Suppressor macrophage treated with lipopolysaccharide for 1 hour (primary cell): ENCODE data around the gene LRP2.

Experiments
- DNase-seq, 3 donors: peaks; one replicate each; pipeline ENCODE4 v3.0.0-alpha.2; 2020 to 2022

Gene LRP2

DNA sequence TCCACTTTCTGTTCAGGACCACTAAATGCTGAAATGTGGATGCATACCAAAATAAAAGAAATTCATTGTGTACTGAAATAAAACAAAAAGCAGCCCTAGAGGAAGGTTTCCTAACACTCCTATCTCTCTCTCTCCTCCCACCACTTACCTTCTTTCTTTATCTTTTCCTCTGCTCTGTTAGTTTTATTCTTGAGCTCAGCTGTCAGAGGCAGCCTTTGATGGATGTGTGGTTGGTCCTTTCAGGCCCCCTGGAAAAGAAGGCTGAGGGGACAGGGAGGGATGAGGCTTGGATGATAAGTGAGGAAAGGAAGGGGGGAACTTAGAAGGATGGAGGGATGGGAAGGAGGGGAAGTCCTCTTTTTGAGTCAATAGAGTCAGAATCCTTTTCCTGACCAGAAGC is 245.3 kb downstream of the LRP2 start:
- no peak for DNase-seq

DNA sequence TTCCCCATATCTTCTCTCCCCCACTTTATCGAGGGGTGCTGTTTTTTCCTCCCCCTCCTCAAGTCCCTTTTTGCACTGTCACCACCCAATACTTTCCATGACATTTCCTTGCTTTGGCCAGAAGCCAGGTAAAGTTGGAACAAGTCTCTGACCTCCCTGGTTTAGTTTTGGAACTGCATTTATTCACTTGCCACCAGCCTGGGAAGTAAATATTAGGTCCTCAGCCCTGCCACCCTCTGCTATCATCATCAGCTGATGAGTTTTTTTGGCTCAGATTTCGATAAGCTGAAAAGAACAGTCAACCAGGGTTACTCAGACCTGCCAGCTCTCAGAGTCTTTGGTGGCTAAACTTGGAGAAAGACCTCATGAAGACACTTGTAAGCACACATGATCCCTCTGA is 246.0 kb downstream of the LRP2 start:
- peak; percentile 37 to 67 (median 42) for DNase-seq

DNA sequence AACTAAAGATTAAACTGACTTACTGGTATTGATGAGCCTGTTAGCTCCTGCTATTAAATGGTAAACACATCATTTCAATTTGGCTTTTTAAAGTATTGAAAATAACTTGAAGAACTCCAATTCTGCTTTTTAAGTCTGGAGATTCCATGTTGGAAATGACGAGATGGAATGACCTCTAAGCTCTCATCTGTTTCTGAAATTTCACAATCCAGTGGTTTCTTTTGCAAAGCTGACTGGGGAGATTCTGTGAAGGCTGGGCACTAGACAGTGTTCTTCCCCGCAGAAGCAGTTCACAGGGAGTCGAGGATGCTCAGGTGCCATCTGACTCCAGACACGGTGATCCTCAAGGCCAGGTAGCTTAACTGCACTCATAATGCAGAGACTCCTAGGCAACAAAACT is 248.3 kb downstream of the LRP2 start:
- peak; percentile 67 to 89 (median 85) for DNase-seq

DNA sequence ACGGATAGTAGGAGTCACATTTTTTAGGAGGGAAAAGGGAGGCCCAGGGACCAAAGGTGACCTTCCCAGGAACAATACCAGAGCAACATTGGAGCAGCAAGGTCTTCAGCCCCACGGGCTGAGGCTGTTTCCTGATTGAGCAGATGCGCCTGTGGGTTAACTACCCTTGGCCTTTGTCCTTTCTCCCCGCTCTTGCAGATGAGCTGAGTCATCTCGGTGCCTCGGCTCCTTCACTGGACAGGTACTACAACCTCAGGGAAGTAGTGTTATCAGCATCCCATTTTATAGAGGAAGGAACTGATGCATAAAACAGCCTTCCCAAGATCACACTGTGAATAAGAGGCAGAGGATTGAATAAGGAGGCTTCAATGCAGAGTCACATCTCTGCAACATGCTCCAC is 249.5 kb downstream of the LRP2 start:
- DNase-seq, result no peak

DNA sequence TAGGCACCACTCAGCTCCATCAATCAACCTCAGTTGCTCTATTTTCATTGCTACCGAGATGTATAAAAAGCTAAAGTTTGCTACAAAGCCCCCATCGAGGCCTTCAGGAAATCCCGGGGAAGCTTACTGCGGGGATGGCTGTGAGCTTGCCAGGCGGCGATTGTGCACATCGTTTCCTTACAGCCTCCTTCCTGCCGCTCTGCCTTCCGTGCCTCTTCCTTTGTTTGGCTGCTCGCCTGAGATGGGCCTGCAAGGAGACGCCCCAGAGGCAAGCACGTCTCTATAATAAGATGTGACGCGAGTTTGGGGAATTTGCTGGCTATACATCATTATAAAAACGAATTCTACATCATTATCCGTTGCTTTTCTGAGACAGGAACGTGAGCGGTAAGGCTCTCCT is 251.4 kb downstream of the LRP2 start:
- DNase-seq, result no peak

DNA sequence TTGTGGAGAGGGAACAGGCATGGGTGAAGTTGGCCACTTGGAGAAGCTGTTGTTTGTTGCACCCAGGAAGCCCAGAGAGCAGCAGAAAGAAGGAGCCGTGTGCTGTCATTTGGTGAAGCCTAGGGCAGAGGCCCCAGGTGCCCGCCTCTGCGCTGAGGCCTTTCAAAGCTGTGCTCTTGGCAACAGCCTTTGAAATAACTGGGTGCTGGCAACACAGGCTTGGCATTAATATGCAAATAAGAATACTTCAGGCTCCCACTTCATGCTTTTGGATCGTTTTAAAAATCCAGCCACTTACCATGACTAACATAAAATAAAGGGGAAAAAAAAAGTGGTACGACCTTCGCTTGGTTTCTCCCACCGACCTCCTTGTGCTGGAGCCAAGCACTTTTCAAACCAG is 251.9 kb downstream of the LRP2 start:
- DNase-seq, result no peak

DNA sequence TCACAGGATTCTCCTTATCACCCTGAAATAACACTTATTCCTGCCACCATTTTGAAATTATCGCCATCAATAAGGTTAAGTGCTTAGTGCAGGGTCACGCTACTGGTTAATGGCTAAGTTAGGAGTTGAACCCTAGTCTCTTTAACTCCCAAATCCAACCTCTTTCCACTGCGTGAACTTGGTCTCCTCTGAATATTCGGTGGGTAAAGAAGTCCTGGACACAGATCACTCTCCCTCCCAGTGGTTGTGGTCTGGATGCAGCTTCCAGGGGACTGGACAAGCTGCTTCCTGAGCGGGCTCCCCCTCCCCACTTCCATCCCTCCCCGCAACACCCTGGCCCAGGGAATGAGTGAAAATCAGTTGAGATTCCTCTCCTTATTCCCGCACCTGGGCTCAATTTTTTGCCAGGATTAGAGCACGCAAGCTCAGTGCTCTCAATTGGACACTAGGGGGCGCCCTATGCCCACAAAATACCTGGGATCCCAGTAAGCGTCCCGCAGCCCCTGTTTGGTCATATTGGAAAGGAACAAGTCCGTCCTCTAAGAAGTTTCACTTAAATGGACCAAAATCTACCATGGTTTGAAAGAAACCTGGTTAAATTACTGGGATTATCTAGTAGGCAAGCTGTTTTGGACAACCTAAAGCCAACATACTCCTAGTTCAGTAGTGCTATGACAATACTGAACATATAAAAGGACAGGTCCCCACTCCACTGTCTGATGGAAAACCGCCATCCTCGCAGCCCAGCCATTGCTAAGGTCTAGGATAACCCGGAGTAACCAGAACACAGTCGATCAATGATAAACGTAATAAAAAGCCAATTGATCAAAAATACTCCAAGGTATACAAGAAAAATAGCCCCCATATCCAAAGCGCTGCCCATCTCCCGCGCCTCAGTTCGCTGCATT is 252.6 kb downstream of the LRP2 start:
- DNase-seq, result peak; percentile 85 to 91 (median 91)

DNA sequence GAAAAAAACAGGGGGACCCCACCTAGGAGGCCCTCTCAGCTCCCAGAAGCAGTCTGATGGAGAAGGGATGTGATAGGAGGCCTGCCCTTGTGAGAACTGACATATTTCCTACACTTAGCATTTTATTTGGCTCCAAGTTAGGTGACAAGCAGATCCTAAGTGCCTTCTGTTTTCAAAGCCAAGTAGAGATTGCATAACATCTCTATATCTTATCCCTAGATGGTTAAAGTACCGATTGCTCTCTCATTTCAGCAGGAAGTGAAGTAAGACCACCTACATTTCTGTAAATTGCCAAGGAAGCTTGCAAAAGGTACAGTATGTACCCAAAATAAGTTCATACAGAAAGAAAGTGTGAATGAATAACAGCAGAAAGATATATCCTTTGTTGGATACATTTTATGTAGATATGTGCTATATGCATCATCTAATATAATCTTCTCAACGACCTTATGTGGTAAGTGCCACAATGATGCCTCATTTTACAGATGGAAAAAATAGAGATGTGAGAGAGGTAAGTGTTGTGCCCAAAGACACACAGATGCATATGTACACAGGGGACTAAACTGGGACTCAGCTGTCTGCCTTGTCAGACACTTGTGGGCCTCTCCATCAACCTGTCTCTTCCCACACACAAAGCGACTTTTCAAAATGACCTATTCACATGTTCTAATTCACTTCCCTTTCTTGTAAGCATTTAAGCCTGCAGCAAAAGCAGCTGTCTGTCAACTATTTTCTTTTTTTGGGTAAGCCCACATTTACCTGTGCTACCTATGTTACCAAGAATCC is 254.0 kb downstream of the LRP2 start:
- DNase-seq, result no peak

DNA sequence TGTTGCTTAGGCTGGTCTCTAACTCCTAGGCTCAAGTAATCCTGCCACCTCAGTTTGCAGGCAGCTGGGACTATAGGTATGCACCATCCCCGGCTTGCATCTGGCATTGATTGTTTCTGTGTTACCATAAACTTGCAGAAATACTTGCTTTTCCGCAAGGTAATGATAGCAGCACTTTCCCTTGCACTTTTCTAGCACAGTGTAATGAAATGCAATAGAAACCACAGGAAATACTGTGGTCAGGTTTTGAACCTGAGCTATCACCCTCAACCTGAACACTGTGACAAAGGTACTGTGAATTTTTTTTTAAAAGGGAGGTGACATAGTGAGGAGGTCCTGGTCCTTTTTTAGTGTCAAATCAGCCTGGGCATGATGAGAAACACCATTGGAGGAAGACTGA is 254.7 kb downstream of the LRP2 start:
- no peak for DNase-seq

DNA sequence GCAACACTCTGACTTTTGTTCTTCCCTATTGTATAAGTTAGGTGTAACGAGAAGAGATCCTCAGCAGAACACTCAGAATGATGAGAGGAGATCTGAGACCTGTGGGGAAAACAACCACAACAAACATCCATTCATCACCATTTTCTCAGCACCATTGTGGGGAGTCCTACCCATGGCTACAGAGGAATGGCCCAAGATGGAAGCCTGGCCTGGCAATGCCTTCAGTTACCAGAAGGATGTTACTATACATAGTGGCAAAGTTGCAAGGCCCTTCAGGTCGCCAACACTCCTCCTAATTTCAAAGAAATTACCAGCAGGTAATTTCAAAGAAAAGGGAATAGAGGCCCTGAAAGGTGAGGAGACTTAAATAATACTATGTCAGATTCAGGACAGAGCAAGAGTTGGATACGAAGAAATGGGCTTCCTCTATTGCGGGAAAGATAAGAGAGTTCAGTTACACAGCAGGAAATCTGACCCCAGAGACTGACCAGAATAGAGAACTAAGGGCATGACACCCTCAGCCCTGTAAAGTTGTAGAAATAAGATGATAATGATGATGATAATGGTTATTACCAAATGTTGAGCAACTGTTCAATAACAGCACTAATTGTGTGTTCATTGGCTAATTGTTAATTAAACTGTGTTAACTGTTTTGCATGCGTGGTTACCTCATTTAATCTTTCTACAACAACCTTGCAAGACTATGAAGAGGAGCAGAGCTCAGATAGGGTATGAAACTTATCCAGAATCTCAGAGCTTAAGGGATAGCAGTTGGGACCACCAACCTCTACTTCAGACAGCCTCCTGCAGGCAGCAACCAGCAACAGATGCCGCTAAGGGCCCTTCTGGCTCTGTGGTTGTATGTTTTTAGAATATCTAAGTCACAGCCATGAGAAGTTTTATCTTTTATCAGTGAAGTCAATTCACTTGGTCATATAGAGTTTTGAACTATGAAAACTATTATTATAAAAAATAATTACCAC is 255.5 kb downstream of the LRP2 start:
- DNase-seq, result peak in 1 of 3 donors; percentile 20

DNA sequence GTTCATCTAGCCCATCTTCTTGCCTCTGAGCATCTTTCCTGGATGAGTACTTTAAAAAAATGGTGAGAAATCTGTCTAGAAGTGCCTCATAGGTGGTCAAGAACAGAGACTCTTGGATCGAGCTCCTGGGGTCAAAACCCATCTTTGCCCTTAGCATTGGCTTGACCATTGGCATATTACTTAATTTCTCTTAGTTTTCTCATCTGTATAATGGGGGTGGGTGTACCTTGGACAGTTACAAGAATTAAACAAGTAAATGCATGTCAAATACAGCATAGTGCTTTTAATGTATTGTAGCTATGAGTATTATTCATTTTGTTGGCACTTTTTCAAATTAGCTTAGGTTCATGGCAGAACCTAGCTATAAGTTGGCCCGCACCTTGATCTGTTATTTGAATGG is 256.2 kb downstream of the LRP2 start:
- no peak for DNase-seq

DNA sequence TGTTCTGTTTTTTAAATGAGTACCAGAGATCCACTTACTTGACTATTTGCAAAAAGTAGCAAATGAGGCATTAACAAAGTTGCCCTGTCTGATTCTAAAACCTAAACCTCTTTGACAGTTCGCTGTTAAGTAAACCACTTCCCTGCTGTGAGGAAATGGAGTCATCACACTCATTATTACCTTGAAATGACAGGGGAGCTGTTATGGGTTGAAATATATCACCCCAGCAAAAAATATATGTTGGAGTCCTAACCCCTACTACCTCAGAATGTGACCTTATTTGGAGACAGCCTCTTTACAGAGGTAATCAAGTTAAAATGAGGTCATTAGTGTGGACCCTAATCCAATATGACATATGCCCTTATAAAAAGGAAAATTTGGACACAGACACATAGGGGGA is 256.9 kb downstream of the LRP2 start:
- no peak for DNase-seq

DNA sequence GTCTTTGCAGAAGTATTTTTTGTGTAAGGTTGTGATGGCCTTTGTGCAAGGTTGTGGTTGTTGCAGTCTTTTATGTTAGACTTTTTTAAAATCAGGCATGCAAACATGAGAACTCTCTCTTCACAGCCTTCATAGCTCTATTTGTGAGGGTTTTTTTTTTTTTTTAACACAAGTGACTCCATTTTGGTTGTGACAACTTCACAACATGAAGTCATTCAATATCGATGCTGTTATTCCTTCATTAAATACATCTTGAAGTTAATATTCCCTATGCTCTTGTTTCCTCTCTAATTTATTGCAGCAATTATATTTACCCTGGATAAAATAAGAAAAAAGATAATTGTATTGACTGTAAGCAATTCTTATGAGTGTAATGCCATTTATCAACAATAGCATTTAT is 257.5 kb downstream of the LRP2 start:
- DNase-seq, result no peak

DNA sequence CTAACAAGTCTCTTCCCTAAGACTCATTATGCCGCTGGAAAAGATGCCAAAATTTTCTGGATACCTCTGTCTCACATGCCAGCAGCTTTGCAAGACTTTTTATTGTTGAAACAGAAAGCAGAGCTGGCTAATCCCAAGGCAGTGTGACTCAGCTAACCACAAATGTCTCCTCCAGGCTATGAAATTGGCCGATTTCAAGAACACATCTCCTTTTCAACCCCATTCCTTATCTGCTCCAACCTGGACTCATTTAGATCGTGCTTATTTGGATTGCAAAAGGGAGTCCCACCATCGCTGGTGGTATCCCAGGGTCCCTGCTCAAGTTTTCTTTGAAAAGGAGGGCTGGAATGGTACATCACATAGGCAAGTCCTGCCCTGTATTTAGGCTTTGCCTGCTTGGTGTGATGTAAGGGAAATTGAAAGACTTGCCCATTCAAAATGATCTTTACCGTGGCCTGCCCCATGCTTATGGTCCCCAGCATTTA is 266.7 kb downstream of the LRP2 start:
- DNase-seq, result peak; percentile 74 to 78 (median 75)

DNA sequence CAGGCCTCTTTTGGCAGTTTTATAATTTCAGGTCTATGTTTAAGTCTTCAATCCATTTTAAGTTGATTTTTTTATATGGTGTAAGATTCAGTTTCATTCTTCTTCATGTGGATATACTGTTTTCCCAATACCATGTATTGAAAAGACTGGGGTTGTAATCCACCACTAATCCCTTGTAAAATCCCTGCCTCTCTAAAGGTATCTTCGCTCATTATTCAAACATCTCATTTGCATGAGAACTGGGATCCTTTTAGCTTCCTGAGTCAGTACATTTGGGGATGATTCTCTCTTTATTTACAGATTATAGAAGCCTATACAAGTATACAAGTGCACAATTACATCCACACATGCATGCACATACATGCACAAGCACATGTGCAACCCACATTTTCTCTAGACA is 267.7 kb downstream of the LRP2 start:
- no peak for DNase-seq

DNA sequence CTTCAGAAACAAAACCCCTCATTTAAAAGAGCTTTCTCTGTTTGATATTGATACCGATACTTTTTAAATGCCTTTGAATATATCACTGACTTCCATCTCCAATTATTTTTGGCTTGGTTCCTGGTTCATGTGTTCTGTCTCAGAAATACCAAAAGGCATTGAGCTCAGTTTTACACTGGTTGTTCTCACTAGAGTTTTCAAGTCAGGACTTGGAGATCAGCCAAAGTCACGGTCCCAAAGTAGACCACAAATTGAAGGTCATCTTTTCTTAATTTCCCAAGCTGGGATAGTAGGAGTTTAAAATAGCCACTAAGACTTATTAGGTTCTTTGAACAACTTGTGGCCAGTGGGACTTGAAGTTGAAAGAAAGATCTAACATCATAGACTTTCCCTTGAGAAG is 268.8 kb downstream of the LRP2 start:
- no peak for DNase-seq

DNA sequence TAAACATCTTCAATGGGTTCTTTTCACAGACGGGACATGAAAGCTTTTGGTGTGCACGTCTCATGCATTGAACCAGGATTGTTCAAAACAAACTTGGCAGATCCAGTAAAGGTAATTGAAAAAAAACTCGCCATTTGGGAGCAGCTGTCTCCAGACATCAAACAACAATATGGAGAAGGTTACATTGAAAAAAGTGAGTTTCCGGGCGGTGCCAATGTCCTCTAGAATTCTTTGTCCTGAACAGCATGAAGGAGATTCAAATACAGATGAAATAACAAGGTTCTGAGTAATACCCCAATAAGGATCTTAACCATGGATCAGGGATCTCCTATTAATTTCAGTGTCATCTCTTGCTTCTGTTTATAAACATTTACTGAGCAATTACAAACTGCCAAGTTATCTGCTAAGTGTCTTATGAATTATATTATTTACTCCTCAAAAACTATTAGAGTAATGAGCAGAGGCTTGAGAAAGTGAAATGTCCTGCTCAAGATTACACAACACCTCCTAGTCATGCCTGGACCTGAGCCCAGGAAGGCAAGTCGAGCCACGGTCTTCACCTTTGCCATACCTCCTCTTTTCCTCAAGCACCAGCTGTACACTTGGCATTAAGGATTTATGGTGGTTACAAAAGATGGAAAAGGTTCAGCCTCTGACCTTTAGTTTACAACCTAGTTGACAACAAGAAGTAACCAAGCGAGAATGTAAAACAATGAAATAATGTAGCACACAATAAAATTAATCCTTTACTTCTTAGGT is 270.4 kb downstream of the LRP2 start:
- no peak for DNase-seq

DNA sequence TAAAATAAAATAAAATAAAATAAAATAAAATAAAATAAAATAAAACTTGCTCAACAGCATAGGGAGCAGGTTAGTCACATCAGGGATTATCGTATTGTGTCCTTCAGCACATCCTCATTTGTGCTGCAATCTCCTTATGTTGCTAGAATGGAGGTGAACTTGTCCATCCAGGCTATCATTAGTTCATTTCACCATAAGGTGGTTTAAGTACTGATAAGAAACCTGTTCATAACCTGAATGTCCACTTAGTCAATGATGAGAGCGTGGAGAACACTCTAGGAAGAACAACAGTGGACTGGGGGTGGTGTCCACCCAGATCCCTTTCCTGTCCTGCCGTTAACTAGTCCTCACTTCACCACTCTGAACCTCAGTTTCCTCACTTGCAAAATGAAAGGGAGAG is 271.1 kb downstream of the LRP2 start:
- DNase-seq, result no peak

DNA sequence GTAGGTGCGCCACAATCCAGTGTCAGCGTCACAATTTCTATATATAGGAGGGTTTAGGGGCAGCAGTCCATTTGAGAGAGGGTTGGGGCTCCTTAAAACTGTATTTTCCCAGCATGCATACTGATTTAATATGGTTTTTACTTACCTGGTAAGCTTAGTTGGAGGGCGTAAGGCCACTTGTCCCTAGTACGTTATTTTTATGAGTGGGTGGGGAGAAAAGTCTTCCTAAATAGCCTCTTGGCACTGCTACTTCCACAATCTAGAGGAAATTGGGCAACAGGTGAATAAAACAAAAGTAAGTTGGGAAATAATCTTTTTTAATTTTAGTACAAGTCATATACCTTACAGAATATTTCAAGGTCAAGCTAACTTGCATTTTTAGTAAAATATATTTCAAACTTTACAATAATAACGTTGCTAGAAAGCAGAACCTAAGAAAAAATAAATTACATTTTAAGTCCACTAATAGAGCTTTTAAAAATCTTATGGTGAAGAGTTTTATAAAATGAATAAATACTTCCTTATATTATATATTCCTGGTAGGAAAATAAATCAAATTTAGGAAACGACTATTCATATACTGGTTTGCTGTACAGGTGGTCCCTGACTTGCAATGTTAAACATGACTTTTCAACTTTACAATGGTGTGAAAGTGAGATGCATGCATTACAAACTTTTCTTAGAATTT is 272.1 kb downstream of the LRP2 start:
- DNase-seq, result peak; percentile 42 to 73 (median 64)

DNA sequence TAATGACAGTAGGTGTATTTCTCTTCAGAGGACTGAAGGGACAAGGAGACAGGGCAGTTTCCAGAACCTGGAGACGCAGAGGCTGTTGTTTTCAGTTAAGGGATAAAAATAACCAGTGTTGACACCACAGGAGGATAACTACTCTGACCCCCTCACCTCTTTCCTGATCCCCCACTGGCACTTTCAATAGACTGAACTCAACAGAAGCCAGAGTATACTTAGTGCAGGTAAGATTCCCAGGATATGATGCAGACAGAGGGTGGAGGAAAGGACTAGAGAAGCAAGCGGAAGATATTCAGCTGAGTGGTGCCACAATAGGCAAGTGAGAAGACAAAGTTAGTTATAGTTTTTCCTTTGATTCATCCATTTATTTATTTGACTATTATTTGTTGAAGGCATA is 273.2 kb downstream of the LRP2 start:
- DNase-seq, result no peak

DNA sequence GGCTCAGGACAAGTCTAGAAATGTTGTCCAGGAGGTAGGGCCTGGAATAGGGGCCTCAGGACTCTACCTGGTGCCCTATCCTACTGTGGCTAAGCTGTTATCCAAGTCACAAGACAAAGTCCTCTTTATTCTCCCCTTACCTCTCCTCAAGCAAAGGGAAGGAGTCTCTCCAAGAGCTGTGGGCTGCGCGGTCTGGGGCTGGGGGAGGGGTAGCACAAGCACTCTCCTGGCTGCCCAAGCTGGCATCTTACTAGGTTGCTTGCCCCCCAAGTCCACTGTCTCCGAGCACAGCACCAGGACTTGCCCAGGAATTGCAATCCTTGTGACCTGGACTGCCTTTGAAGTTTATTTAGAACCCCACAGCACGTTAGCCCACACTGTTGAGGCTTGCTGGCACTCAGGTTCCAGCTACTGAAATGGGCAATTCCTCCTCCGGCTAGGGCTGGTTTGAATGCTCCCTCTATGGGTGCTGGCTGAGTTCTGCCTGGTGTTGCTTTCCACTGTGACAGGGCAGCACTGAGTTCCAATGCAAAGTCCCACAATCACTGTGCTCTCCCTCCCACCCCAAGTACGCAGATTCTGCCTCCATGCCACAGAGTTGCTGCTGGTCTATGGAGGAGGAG is 274.5 kb downstream of the LRP2 start:
- DNase-seq, result no peak
